B cell (primary cell): Measurements from ENCODE around the gene NPHP4. TPM values are rescaled to one million over a fixed set of nuclear protein-coding genes. Genes with fewer than 3 reads are reported as not detected.
"Not testable (repeated sequence)": the region's sequence is repeated elsewhere in the genome, so short reads cannot be mapped to it uniquely, and the experiment has no call there.

Experiments used
- ATAC-seq: fragments of 200-7000 bp; cut with Tn5 transposase; one replicate; pipeline ENCODE4 v1.10.0; 2021; ENCODE audit warnings: low read depth, mild to moderate bottlenecking, moderate number of reproducible peaks, moderate library complexity
- CTCF ChIA-PET: fragments of 350-600 bp; sonication (Branson Sonifier 250); formaldehyde crosslinking; loops from one replicate; lab custom pipeline; 2021; ENCODE audit warnings: antibody characterized with exemption, inconsistent platforms; lab: Charles Lee
- POLR2A ChIA-PET: fragments of 350-600 bp; sonication (Branson Sonifier 250); formaldehyde crosslinking; loops from one replicate; lab custom pipeline; 2021; ENCODE audit warnings: antibody characterized with exemption; lab: Charles Lee
- DNase-seq: peaks from one replicate; pipeline ENCODE4 v3.0.0; 2013
- H2AFZ ChIP-seq: 2 replicates; pipeline ENCODE4 v1.6.1; 2012; ENCODE audit warnings: mild to moderate bottlenecking, low read depth, low read length; ENCODE audit not compliant: insufficient read depth, poor library complexity, severe bottlenecking
- H3K27ac ChIP-seq, 2 donors: 1 replicate in 1 of 2; 2 replicates in 1 of 2; pipeline ENCODE4 v1.5.1; 2012 to 2013; ENCODE audit warnings: low read length in 2 of 2, mild to moderate bottlenecking in 2 of 2, moderate library complexity in 1 of 2
- H3K27me3 ChIP-seq, 4 experiments: fragments of 200-600 bp in 1 of 4; sonication (generic) in 1 of 4; replicated peaks in 1 of 4; 1 replicate in 2 of 4; 2 replicates in 2 of 4; pipeline versions ENCODE4 v1.6.1 to v1.7.0; 2013 to 2016; ENCODE audit warnings: low read length in 3 of 4, mild to moderate bottlenecking in 2 of 4, mixed read lengths in 1 of 4, moderate library complexity in 1 of 4; ENCODE audit not compliant: insufficient read depth in 4 of 4, control insufficient read depth in 3 of 4; ENCODE audit errors: control extremely low read depth in 1 of 4
- H3K36me3 ChIP-seq, 2 experiments: replicated peaks in 1 of 2; 1 replicate in 1 of 2; 2 replicates in 1 of 2; pipeline versions ENCODE4 v1.6.1 to v1.7.1; 2013; ENCODE audit warnings: low read length in 1 of 2; ENCODE audit not compliant: insufficient read depth in 2 of 2, control insufficient read depth in 1 of 2; ENCODE audit errors: control extremely low read depth in 1 of 2, extremely low read depth in 1 of 2
- H3K4me1 ChIP-seq, 2 donors: fragments of 200-600 bp in 1 of 2; sonication (generic) in 1 of 2; 1 replicate in 1 of 2; 2 replicates in 1 of 2; pipeline versions ENCODE4 v1.5.1 to v1.6.1; 2013 to 2017; ENCODE audit warnings: low read length in 2 of 2; ENCODE audit not compliant: control insufficient read depth in 2 of 2, insufficient read depth in 2 of 2
- H3K4me2 ChIP-seq: replicated peaks from 2 replicates; pipeline ENCODE3; 2012; ENCODE audit warnings: mild to moderate bottlenecking, low read depth, low read length; ENCODE audit not compliant: poor library complexity, severe bottlenecking
- H3K4me3 ChIP-seq, 5 experiments: fragments of 200-600 bp in 1 of 5; sonication (generic) in 1 of 5; 1 replicate in 3 of 5; 2 replicates in 2 of 5; pipeline versions ENCODE4 v1.5.1 to v1.7.0; 2011 to 2016; ENCODE audit warnings: low read length in 4 of 5, mild to moderate bottlenecking in 4 of 5, low read depth in 2 of 5, control low read depth in 1 of 5, moderate library complexity in 1 of 5; ENCODE audit not compliant: insufficient read depth in 1 of 5; ENCODE audit errors: control extremely low read depth in 1 of 5, extremely low read depth in 1 of 5
- H3K79me2 ChIP-seq: fragments of 200-600 bp; sonication (generic); one replicate; pipeline ENCODE4 v1.6.0; 2016; ENCODE audit warnings: low read length; ENCODE audit not compliant: control insufficient read depth, insufficient read depth
- H3K9ac ChIP-seq: fragments of 200-600 bp; sonication (generic); 2 replicates; pipeline ENCODE4 v1.6.1; 2017; ENCODE audit warnings: mild to moderate bottlenecking, low read length, moderate library complexity
- H3K9me3 ChIP-seq, 3 donors: one replicate each; pipeline versions ENCODE4 v1.6.1 to v1.7.1; 2013; ENCODE audit warnings: low read length in 2 of 3; ENCODE audit not compliant: control insufficient read depth in 2 of 3, insufficient read depth in 1 of 3; ENCODE audit errors: control extremely low read depth in 1 of 3
- H4K20me1 ChIP-seq: 2 replicates; pipeline ENCODE4 v1.6.0; 2012; ENCODE audit warnings: mild to moderate bottlenecking, low read length; ENCODE audit not compliant: insufficient read depth, control insufficient read depth, poor library complexity, severe bottlenecking
- H3K27ac Mint-ChIP-seq: one replicate; pipeline ENCODE4 v1.8.0; 2021; ENCODE audit warnings: mixed read lengths
- H3K27me3 Mint-ChIP-seq: one replicate; pipeline ENCODE4 v1.8.0; 2021; ENCODE audit warnings: mixed read lengths
- H3K4me1 Mint-ChIP-seq: one replicate; pipeline ENCODE4 v1.8.0; 2021; ENCODE audit warnings: mixed read lengths
- H3K4me3 Mint-ChIP-seq: one replicate; pipeline ENCODE4 v1.8.0; 2021; ENCODE audit warnings: mixed read lengths
- H3K9me3 Mint-ChIP-seq: one replicate; pipeline ENCODE4 v1.8.0; 2022; ENCODE audit warnings: mixed read lengths; ENCODE audit not compliant: insufficient read depth
- CTCF ChIP-seq: fragments of 200-600 bp; IDR thresholded peaks from one replicate; pipeline ENCODE4 v1.8.0; 2022; ENCODE audit warnings: antibody characterized with exemption, mild to moderate bottlenecking
- EZH2 ChIP-seq: IDR thresholded peaks from 2 replicates; pipeline ENCODE4 v1.6.1; 2012; ENCODE audit warnings: borderline replicate concordance, low read depth, mild to moderate bottlenecking, moderate library complexity, low read length; ENCODE audit not compliant: insufficient read depth, poor library complexity, severe bottlenecking
- WGBS: methylation state at CpG from one replicate; pipeline ENCODE4 v1.1.5; 2013; ENCODE audit warnings: missing lambda C conversion rate; ENCODE audit not compliant: insufficient coverage; 5-methylcytosine and 5-hydroxymethylcytosine counted together
- intact Hi-C: fragments of 100-400 bp; cut with micrococcal nuclease; formaldehyde crosslinking; loops from one replicate; pipeline ENCODE4 v1.10.0; 2022
- polyA plus RNA-seq: library from polyadenylated mRNA; depleted of rRNA; stranded (reverse); fragments of >200 nt; gene quantifications from 2 replicates; pipeline ENCODE4 v1.2.3, GENCODE V29; 2012
- total RNA-seq, 2 donors: library from RNA; stranded (reverse); fragments of 120-200 nt in 1 of 2; gene quantifications; 1 replicate in 1 of 2; 2 replicates in 1 of 2; pipeline versions ENCODE4 v1.2.3 to v1.2.4, GENCODE V29; 2013 to 2022

The NPHP4 gene
- total and polyA plus RNA-seq, 2 donors (not counting 1 experiment from before 2014, with no cell fraction given): 6.5 to 14.8 TPM

DNA sequence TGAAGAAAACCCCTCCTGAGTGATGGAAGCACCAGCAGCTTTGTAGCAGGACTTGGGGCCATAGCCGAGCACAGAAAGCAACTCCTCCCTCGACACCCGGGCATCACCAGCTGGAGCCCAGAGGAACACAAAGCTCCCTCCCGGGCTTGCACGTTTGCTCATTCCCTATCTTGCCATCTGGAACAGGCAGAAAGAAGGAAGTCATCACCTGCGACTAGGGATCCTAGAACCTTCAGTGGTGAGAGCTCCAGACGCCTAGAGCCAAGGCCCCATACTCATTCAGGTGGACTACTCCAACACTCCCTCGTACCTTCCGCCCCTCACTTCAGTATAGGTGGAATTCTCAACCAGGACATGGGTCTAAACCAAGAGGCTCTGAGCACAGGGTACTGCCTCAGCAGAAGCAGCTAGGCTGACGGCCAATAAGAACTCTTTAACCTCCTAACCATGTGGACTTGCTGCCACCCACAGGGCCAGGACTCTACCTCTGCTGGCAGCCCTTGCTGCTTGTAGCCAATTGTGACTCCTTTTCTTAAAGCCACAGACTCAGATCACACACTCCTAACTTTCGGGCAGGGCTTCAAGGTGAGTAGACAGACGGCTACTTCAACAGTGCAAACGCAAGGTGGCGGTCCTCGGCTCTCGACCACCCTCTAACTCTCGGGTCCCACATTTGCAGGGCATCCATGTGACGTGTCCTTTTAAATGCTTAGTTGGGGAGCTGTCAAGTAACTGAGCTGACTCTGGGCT, 65.4 kb downstream of the NPHP4 start:
- no peak overlapping the region for H3K9ac ChIP-seq
- H3K9me3 ChIP-seq: peaks cover 0 to 5% (median 0%) of the 10 kb centered on the region in 3 donors
- ChIA-PET POLR2A (no interaction called here), CTCF (no interaction called here)
- no peak overlapping the region for H3K27ac ChIP-seq
- H3K4me1 Mint-ChIP-seq: no peaks in the 10 kb centered on the region
- H3K4me1 ChIP-seq: no peaks in the 10 kb centered on the region
- H3K79me2 ChIP-seq: no peaks in the 10 kb centered on the region
- no peaks in the 10 kb centered on the region for H3K27me3 ChIP-seq
- no peaks in the 10 kb centered on the region for H3K27me3 Mint-ChIP-seq
- intact Hi-C loops: no loop called here
- no peak overlapping the region for H3K4me3 ChIP-seq
- TF ChIP-seq CTCF (no peak), EZH2 (no peak)
- ATAC-seq: no peak
- no peak overlapping the region for H3K4me2 ChIP-seq
- peaks cover 3% of the 10 kb centered on the region for H3K9me3 Mint-ChIP-seq
- H4K20me1 ChIP-seq: no peaks in the 10 kb centered on the region
- 97% methylated on average over 18 of the region's 18 CpGs for WGBS
- DNase-seq: no peak
- no peak overlapping the region for H3K4me3 Mint-ChIP-seq
- H3K27ac Mint-ChIP-seq: no peak overlapping the region
- H2AFZ ChIP-seq: no peak overlapping the region
- no peaks in the 10 kb centered on the region for H3K36me3 ChIP-seq

GRCh38 chr1:5922700-5923330, 69.4 kb downstream of the NPHP4 start:
- intact Hi-C loops, H3K27ac Mint-ChIP-seq, H3K36me3 ChIP-seq, H3K27me3 ChIP-seq, H3K27me3 Mint-ChIP-seq, H3K4me1 Mint-ChIP-seq, H3K4me3 Mint-ChIP-seq, POLR2A ChIA-PET, CTCF ChIA-PET, H3K9me3 ChIP-seq, ATAC-seq, H3K9me3 Mint-ChIP-seq, H4K20me1 ChIP-seq, DNase-seq, H3K27ac ChIP-seq, H3K4me1 ChIP-seq, H2AFZ ChIP-seq, H3K79me2 ChIP-seq, H3K9ac ChIP-seq, H3K4me2 ChIP-seq, H3K4me3 ChIP-seq: not testable (repeated sequence)
- 100% methylated on average over 10 of the region's 21 CpGs for WGBS
